Stimulated activated CD4-positive, alpha-beta T cell treated with anti-CD3 and anti-CD28 coated beads, Interleukin-4, amount 100 ng/mL, for 24 hours (primary cell): ENCODE measurements around the gene MYPOP.
"Not testable (repeated sequence)": the region's sequence is repeated elsewhere in the genome, so short reads cannot be mapped to it uniquely, and the experiment has no call there.

Experiments used
- DNase-seq: peaks from one replicate; pipeline ENCODE4 v3.0.0-alpha.2; 2020

The MYPOP gene

DNA sequence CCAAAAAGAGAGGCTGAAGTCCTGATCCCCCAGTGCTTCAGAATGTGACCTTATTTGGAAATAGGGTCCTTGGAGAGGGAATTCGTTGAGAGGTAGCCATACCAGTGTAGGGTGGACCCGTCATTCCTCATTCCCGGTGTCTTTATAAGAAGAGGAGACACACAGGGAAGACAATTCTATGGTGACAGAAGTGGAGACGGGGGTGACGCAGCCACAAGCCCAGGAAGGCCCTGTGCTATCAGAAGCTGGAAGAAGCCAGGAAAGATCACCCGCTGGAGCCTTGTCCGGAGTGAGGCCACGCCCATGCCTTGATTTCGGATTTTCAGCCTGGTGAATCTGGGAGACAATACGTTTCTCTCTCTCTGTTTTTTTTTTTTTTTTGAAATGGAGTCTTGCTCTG lies 2.6 kb upstream of the MYPOP start:
- no peak for DNase-seq

DNA sequence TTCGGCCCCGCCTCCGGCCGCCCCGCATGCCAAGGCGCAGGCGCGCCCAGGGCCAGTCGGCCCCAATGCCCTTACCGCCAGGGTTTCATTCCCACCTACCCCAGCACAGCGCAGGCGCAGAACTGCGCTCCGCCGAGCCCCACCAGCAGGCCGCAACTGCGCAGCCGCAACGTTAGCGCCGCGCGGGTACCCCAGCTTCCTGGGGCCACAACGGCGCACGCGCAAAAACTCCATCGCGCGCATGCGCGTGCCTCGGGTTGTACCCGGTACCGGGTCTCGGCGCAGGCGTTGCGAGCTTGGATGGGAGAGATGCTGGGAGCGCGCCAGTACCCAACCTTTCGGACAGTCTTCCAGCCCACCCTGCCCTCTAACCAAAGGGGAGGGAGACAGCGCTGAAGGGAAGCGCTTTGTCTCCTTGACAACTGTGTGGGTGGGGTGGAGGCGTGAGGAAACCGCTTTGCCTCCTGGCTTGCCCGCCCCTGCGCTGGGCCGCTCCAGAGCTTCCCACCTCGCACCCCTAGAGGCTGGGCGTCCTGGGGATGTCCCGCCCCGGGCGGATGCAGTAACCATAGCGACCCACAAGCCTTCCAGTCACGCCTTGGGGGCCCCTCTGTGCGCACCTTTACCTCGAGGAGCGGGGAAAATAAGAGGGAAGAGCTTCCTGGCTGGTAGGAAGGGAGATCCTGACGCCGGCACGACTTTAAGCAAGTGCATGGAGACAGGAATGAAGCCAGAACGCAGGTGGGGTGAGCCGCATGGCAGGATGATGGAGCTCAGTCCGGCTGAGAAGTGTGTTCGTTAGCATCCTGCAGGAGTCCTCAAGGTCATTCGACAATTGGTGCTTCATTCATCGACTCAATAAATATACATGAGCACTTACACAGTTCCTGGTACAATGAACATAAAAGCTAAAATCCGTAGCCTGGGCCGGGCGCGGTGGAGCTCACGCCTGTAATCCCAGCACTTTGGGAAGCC lies 525 bp upstream of the MYPOP start:
- DNase-seq: peak; percentile 99

DNA sequence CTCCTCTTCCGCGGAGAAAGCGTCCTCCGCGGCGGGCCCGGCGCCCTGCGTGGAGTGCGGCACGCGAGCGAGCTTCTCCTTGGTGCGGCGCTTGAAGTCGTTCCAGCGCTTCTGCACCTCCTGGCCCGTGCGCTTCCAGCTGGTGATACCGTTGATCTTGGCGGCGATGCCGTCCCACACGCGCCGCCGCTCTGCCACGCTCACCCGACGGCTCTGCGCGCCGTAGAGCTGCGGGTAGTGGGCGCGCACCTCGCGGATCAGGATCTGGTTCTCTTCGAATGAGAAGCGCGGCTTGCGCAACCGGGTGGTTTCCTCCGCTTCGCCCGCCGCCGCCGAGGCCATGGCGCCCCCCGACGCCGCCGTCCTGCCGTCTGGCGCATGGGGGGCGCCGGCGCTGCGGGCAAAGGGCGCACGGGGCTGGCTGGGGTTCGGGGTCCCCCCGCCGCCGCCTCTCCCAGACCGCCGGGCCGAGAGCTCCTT lies 941 bp downstream of the MYPOP start:
- DNase-seq: no peak

DNA sequence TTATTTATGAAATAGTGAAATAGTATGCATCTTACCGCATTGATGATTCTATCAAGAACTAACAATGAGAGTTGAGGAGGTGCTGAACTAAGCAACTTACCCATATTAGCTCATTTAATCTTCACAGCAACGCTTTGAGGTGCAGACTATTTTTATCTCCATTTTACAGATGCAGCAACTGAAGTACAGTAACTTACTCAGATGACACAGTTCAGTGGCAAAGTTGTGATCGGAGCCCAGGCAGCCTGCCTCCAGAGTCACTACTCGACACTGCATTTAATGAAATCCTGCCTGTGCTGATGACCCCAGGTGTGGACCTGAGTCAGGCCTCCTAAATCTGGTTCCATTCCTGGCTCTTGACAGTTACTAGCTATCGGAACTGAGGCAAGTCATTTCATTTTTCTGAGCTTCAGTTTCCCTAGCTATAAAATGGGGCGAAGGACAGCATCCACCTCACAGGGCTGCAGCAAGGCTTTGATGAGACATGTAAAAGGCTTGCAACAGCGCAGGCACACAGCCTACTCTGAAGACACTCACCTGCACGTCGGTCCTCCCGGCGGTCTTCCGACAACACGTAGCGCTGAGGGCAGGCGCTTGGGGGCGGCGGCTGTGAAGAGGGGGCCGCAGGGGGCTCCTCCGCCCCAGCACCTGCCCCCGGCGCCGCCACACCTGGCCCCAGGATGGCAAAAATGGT lies 1.5 kb downstream of the MYPOP start:
- DNase-seq: no peak

DNA sequence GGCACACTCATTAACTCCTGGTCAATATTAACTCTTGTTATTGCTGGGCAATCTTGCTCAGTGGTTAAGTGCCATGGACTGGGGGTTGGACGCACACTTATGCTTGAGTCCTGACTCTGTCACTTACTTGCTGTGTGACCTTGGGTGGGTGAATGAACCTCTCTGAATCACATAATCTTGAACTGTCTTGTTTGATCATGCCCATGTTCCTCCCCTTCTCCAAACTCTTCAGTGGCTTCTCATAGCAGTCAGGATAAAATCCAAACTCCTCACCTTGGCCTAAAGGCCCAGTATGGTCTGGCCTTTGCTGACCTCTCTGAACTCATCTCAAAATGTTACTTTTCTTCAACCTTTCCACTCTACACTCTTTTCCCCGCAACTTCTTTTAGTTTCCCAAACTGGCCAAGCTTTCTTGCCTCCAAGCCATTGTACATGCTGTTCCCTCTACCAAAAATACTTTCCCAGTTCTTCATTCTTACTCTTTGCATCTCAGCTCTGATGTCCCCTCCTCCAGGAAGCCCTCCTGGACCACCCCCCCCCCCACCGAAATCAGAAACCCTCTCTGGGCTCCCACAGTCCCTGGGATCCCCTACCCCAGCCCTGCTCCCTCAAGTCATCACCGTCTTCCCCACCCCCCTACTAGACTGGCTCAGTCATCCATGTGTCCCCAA lies 2.4 kb downstream of the MYPOP start:
- DNase-seq: no peak

DNA sequence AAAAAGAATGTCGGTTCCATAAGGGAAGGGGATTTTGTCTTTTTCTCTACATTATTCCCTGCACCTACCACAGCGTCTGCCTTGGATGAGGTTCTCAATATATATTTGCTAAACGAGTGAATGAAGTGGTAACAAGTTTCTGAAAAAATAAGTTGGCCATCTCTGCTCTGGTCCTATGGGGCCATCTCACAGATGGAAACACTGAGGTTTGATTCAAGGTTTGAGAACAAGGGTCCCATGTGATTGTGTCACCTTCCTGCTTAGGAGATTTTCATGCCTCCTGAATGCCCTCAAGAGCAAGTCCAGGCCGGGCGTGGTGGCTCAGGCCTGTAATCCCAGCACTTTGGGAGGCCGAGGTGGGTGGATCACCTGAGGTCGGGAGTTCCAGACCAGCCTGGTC lies 3.2 kb downstream of the MYPOP start:
- no peak for DNase-seq

DNA sequence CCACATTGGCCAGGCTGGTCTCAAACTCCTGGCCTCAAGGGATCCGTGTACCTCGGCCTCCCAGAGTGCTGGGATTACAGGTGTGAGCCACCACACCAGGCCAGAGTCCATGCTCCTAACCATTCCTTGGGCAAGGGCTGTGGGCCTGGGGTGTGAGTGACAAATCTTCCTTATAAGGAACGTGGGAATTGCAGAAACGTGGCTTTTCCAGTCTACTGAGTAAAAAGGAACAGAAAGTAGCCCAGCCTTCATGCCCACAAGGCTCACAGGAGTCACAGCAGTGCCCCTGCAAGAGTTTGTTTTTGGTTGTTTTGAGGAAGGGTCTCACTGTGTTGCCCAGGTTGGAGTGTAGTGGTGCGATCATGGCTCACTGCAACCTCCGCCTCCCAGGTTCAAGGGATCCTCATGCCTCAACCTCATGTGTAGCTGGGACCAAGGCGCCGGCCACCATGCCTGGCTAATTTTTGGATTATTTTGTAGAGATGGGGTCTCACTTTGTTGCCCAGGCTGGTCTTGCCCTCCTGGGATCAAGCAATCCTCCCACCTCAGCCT lies 5.1 kb downstream of the MYPOP start:
- DNase-seq: no peak

DNA sequence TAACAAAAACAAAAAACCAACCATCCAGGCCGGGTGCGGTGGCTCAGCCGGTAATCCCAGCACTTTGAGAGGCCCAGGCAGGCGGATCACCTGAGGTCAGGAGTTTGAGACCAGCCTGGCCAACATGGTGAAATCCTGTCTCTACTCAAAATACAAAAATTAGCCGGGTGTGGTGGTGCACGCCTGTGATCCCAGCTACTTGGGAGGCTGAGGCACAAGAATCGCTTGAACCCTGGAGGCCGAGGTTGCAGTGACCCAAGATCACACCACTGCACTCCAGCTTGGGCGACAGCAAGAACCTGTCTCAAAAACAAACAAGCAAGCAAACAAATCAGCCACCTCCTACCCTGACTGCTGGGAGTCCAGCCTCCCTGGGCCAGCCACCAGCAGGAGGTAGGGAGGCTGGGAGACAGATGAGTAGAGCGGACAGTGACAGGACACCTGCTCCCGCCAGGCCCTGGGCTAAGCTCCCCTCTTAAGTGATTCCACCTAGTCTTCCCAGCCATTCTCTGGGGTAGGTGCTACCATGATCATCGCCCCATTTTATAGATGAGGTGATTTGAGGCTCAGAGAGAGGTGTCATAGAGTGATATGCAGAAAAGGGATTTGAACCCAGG lies 6.3 kb downstream of the MYPOP start:
- not testable (repeated sequence) for DNase-seq

DNA sequence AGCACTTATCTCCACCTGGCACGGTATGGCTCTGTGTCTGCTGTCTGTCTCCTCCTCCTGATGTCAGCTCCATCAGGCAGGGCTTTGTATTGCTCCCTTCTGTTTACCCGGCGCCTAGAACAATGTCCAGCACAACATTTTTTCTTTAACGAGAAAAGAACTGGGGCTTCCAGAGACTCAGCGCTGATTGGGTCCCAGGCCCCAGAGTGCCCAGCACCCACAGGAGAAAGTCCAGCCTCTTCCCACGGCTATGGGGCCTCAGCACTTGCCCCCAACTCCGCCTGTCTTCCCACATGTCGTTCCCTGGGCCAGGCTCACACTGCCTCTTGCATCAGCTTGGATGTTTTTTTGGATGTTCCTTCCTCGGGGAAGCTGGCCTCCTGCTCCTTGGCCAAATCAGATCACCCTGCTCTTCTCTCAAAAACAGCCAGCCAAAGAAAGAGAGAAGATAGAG lies 6.9 kb downstream of the MYPOP start:
- no peak for DNase-seq

DNA sequence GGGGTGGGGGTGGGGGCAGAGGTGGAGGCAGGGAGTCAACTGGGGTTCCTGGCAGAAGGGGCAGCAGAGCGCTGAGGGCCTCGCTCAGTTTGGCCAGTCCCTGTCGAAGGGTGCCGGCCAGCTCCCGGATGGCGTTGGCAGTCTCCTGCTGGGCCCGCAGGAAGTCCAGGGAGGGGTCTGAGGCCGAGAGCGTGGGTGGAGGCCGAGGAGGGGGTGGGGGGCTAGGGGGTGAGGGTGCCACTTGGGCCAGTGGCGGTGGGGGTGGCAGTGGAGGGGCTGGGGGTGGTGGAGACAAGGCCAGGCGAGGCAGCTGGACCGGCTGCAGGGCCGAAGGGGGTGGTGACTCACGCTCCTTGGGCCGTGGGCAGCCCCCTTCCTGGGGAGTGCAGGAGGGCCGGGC lies 11.5 kb downstream of the MYPOP start:
- DNase-seq: no peak

DNA sequence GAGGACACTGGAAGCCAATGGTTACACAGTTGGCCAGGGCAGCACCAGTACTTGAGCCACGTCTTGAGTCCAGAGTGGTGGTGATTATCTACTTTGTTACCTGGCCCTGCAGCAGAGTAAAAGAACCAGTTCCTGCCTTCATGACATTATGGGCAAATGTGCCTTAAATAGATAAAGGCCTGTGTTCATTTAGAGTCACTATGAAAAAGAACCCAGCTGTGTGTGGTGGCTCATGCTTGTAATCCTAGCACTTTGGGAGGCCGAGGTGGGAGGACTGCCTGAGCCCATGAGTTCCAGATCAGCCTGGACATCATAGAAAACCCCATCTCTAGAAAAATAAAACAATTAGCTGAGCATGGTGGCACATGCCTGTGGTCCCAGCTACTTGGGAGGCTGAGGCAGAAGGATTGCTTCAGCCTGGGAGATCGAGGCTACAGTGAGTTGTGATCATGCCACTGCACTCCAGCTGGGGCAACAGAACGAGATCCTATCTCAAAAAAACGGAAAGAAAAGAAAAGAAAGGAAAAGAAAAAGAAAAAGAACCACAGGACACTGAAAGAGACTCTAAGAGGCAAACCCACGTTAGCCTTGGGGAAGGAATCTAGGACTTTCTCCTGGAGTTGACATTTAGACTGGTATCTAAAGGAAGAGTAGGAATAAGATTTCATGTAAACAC lies 13.1 kb downstream of the MYPOP start:
- no peak for DNase-seq

DNA sequence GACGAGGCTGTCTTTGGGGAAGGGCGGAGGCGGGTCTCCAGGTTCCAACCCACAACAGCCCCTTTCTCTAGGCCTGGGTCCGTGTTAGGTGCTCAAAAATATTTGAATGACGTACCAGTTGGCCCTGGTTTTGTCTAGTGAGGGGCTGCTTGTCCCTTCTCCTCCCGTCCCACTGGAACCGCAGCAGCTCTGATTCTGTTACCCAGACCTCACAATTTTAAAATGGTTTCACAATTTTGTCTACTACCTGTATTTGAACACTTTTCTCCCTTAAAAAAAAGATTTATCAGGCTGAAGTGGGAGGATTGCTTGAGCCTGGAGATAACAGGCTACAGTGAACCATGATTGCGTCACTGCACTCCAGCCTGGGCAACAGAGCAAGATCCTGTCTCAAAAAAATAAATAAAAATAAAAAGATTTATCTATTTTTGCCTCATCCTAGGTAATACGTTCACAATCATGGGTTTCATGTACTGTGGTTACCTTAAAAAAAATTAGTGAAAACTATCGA lies 15.2 kb downstream of the MYPOP start:
- DNase-seq: no peak

DNA sequence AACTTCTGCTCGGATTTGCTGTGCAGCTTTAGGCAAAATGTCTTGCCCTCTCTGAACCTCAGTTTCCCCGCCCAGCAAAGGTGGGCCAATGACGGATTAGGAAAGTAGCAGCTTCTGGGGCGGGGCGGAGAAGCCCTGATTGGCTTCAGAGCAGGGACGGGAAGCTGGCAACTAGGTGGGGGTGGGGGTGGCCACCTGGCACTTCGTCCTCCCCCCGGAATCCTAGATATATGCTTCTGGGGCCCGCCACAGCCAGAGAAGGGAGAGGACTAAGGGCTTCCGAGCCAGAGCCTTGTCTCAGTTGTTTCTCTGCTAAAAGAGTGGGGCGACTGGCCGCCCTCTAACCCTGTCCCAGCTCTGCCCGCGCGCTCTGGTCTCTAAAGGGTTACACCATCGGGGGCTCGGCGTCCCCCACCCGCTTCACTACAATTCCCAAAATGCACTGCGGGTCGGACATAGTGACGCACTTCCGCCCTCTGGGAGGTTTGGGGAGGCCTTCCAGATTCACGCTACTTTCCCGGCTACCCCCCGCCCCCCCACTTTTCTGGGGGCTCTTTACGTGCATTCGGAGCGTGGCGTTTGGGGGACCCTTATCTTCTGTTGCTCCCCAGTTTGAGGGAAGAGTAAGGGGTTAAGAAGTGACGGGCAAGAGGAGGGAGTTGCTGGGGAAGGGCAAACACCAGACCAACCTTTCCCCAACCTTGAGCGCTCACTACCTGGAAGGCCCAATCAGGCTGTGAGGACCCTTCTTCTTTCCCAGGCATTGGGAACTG lies 15.8 kb downstream of the MYPOP start:
- DNase-seq: peak; percentile 92

DNA sequence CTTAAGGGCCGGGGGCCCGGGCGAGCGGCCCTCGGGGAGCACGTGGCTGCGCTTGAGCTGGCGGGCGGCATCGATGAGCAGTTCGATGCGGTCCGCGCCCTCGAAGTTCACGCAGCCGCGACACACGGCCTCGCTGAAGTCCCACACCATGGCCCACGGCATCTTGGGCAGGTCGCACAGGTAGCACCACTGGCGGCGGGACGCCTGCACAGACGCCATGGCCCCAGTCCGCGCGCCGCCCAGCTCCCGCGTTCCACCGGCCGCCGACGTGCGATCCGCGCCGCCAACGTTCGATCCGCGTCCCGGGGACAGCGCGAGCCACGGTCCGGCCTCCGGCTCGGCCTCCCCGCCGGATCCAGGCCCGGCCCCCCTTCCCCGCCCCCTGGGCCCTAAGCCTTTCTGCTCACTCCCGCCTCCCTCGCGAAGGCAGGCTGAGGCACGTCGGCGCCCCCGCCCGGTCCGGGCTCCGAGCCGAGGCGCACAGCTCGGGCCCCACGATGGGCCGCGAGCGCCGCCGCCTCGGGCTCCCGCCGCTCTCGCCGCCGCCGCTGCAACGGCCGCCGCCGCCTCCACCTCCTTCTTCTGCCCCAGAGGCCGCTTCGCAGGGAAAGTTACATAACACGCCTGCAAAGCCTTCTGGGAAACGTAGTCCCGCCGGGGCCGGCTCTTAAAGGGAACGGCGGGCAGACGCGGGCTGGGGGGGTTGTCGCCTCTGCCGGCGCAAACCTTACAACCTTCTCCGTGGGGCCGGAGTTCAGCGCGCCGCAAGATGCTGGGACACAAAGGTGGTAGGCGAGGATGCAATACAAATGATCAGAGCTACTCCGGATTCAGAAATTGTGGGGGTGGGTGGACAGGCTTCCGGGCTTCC lies 16.6 kb downstream of the MYPOP start, which contains the start of gene IRF2BP1:
TSS of gene IRF2BP1 (minus strand) at position 586 of the 871 bp plus-strand sequence. CDS start at position 219, 367 bp downstream.
- DNase-seq: peak; percentile 90

DNA sequence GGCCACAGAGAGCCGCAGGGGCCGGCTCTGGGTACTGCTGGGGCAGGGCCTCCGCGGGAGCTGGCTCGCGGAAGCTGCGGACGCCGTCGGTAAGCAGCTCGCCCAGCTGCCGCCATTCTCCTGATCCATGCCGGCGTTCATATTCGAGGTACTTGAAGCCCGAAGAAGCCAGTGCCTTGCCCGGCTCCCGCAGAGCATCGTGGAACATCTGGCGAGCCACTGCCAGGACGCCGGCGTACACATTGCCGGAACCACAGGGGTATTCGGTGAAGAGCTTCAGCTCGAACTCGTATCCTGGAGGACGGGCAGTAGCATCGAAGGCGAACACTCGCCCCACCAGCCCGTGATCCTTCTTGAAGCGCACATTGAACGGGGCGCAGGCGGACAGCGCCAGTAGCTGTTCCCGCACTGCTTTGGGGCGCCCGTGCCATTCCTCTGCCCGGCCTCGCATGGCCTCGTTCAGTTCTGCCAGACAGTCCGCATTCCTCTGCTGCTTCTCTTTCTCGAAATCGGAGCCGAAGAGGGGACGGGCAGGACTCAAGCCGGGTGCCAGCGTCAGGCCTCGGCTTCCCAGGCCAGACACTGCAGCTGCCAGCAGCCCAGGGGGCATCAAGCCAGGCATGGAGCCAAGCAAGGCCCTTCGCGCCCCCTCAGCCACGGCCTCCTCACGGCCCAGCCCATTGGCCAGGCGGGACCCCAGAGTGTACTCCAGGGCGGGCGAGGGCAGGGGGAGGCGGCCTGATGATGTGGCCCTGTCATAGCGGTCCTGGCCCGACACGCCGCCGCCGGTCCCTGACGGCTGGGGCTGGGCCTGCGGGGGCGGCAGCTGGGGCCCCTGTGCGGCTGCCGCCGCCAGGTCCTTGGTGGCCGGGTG lies 17.5 kb downstream of the MYPOP start:
- peak; percentile 11 for DNase-seq

DNA sequence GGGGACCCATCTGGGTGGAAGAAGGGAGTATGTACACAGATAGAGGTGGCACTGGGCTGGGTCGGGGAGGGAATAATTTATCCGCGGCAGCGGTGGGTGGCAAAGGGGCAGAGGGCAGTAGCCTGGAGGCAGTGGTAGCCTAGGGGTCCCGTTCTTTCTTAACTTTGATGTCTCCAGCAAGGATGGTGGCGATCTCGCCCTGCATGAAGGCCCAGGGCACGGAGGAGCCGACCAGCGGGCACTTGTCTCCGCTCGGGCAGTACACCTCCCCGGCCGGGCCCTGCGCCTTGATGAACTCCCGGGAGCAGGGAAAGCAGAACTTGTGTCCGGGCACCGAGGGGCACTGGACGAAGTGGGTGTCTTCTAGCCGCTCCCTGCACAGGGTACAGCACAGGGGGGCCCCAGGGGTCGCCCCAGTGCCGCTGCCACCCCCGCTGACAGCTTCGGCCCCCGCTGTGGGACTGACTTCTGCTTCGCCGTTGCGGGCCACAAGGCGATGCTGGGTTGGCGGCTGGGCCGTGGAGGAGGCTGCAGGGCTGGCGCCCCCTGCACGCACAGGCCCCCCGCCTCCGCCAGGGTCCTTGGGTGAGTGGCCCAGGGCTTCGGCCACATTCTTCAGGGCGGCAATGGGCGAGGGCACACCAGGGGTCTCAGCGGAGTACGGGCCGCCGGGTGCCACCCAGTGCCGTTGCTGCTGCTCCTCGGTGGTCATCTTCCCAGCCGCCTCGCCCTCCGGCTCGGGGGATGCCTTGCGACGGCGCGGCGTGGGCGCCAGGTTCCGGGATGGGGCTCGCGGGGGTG lies 18.3 kb downstream of the MYPOP start:
- no peak for DNase-seq

DNA sequence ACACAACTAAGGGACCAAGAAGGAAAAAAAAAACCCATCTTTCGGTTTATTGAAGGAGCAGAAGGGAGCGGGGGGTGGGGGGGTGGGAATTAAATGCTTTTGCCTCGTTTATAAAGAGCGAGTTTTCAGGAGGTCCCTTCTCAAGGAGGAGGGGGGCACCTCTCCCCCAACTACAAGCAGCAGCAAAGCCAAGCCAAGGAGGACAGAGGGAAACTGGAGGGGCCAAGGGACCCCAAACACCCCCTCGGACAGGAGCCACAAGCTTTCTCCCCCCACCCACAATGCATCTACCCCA lies 18.9 kb downstream of the MYPOP start:
- no peak for DNase-seq
